ENCODE results near the gene SCUBE3.

The SCUBE3 gene

GRCh38 chr6:35213298-35213791, 411 bp upstream of the SCUBE3 start:
- no peak for DNase-seq (ENCODE audit: low read depth)

- DNase-seq (ENCODE audit: low read depth) = no peak
Observed at GRCh38 chr6:35214869-35215664, 1.3 kb downstream of the SCUBE3 start.

- DNase-seq (ENCODE audit: low read depth) = no peak
Observed at GRCh38 chr6:35215665-35216411, 2.1 kb downstream of the SCUBE3 start.

- no peak for DNase-seq (ENCODE audit: low read depth)
Observed at GRCh38 chr6:35216412-35216732, 2.6 kb downstream of the SCUBE3 start.

GRCh38 chr6:35216851-35217811, 3.4 kb downstream of the SCUBE3 start:
- DNase-seq (ENCODE audit: low read depth) = no peak

- no peak for DNase-seq (ENCODE audit: low read depth)
Observed at GRCh38 chr6:35218021-35218420, 4.3 kb downstream of the SCUBE3 start.

GRCh38 chr6:35218456-35218855, 4.7 kb downstream of the SCUBE3 start:
- DNase-seq (ENCODE audit: low read depth) = no peak

GRCh38 chr6:35219683-35220326, 6.0 kb downstream of the SCUBE3 start:
- no peak for DNase-seq (ENCODE audit: low read depth)

GRCh38 chr6:35220711-35221110, 7.0 kb downstream of the SCUBE3 start:
- DNase-seq (ENCODE audit: low read depth) = no peak

- no peak for DNase-seq (ENCODE audit: low read depth)
Observed at GRCh38 chr6:35223396-35223795, 9.6 kb downstream of the SCUBE3 start.

GRCh38 chr6:35224720-35225119, 11.0 kb downstream of the SCUBE3 start:
- no peak for DNase-seq (ENCODE audit: low read depth)

GRCh38 chr6:35228481-35228880, 14.7 kb downstream of the SCUBE3 start:
- no peak for DNase-seq (ENCODE audit: low read depth)

GRCh38 chr6:35229304-35229703, 15.5 kb downstream of the SCUBE3 start:
- DNase-seq (ENCODE audit: low read depth) = no peak

- DNase-seq (ENCODE audit: low read depth) = no peak
Observed at GRCh38 chr6:35230498-35230897, 16.7 kb downstream of the SCUBE3 start.

- no peak for DNase-seq (ENCODE audit: low read depth)
Observed at GRCh38 chr6:35230950-35231349, 17.2 kb downstream of the SCUBE3 start.

GRCh38 chr6:35231563-35231962, 17.8 kb downstream of the SCUBE3 start:
- no peak for DNase-seq (ENCODE audit: low read depth)

- no peak for DNase-seq (ENCODE audit: low read depth)
Observed at GRCh38 chr6:35234901-35235300, 21.1 kb downstream of the SCUBE3 start.

GRCh38 chr6:35236223-35236622, 22.5 kb downstream of the SCUBE3 start:
- DNase-seq (ENCODE audit: low read depth) = no peak

- no peak for DNase-seq (ENCODE audit: low read depth)
Observed at GRCh38 chr6:35237476-35237875, 23.7 kb downstream of the SCUBE3 start.

GRCh38 chr6:35238843-35239289, 25.1 kb downstream of the SCUBE3 start:
- no peak for DNase-seq (ENCODE audit: low read depth)

GRCh38 chr6:35239581-35239980, 25.8 kb downstream of the SCUBE3 start:
- DNase-seq (ENCODE audit: low read depth) = no peak
